ENCODE results near the gene AGRN.

GRCh38 chr1:991895-992294, 28.0 kb upstream of the AGRN start:
- TF ChIP-seq CTCF (IDR thresholded peaks at IDR 0.05) (no peak), POLR2A (IDR thresholded peaks at IDR 0.05) (no peak)

All from thyroid gland (tissue), 4 donors.